Measurements from ENCODE around the gene TUBB4A. TPM values are rescaled to one million over a fixed set of nuclear protein-coding genes. Genes with fewer than 3 reads are reported as not detected.

TUBB4A gene
- total and polyA plus RNA-seq, 9 donors, result 0.88 to 47.1 (median 3.2) TPM; not detected in 2

DNA sequence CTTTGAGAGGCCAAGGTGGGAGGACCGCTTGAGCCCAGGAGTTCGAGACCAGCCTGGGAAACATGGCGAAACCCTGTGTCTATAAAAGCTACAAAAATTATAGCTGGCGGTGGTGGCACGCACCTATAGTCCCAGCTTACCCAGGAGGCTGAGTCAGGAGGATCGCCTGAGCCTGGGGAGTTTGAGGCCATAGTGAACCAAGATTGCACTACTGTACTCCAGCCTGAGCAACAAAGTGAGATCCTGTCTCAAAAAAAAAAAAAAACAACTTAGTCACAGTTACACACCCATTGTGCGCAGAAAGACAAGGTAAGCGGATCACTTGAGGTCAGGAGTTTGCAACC lies 19.8 kb downstream of the TUBB4A start:
- no peaks in the 10 kb centered on the region for H3K27me3 ChIP-seq
- H3K4me3 ChIP-seq, result no peak overlapping the region
- TF ChIP-seq, protein P1, sequence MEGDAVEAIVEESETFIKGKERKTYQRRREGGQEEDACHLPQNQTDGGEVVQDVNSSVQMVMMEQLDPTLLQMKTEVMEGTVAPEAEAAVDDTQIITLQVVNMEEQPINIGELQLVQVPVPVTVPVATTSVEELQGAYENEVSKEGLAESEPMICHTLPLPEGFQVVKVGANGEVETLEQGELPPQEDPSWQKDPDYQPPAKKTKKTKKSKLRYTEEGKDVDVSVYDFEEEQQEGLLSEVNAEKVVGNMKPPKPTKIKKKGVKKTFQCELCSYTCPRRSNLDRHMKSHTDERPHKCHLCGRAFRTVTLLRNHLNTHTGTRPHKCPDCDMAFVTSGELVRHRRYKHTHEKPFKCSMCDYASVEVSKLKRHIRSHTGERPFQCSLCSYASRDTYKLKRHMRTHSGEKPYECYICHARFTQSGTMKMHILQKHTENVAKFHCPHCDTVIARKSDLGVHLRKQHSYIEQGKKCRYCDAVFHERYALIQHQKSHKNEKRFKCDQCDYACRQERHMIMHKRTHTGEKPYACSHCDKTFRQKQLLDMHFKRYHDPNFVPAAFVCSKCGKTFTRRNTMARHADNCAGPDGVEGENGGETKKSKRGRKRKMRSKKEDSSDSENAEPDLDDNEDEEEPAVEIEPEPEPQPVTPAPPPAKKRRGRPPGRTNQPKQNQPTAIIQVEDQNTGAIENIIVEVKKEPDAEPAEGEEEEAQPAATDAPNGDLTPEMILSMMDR (IDR thresholded peaks at IDR 0.05), result no peak
- TF ChIP-seq EP300 (IDR thresholded peaks at IDR 0.05) (no peak), POLR2A (IDR thresholded peaks at IDR 0.05) (no peak)
- intact Hi-C loops (cut with DNase I), result no loop called here
- DNase-seq, result no peak
- H3K27ac ChIP-seq, result no peak overlapping the region
- no peaks in the 10 kb centered on the region for H3K9me3 ChIP-seq
- 92 to 98% (median 96%) methylated on average over 8 of the region's 8 CpGs for WGBS, 3 donors
- H3K4me1 ChIP-seq (ENCODE audit: insufficient read depth), result no peaks in the 10 kb centered on the region
- H3K36me3 ChIP-seq, result no peaks in the 10 kb centered on the region

DNA sequence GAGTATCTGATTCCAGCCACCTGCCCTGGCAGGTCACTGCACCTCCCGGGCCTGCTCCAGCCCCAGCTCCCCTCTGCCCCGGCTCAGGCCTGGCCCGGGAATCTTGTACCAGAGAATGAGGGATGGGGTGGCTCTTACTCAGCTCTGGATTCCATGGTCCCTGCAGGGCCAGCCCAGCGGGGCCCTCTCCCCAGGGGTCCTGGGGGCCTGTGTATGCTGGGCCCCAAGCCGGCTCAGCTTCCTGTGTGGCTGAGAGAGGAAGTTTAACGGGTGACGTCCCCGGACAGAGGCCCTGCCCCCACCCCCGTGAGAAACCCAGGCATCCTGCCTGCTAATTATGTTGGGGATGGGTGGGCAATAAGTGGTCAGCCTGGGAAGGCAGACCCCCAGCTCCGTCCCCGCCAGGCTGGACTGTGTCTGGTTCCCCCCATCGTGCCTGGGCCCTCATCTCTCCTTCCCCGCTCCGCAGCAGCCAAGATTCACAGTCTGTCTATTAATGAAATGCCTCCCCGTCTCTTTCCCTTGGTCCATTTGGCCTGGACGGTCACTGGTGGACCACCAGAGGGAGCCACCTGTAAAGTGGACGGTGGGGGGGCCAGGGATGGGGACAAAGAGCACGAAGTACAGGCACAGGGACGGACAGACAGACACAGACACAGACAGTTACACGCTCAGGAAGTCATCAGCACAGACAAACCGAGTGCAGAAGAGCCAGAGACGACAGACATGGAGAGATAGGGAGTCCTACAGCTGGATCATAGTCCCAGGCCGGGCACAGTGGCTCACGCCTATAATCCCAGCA lies 20.4 kb downstream of the TUBB4A start, which contains the start of gene DENND1C:
TSS of gene DENND1C (minus strand) at position 247 of the 802 bp plus-strand sequence. CDS start at position 155, 92 bp downstream.
- intact Hi-C loops (cut with DNase I), result no loop called here
- WGBS, 3 donors, result 39 to 47% (median 41%) methylated on average over 24 of the region's 24 CpGs
- DNase-seq, result no peak
- Histone ChIP-seq H3K4me3 (no peak within 1 kb of the TSS), H3K9me3 (no peaks in the 10 kb centered on the region), H3K27ac (no peak within 1 kb of the TSS), H3K36me3 (no peaks in the 10 kb centered on the region), H3K27me3 (no peaks in the 10 kb centered on the region), H3K4me1 (ENCODE audit: insufficient read depth) (no peaks in the 10 kb centered on the region)
- TF ChIP-seq, protein P1 (IDR thresholded peaks at IDR 0.05), result no peak
- TF ChIP-seq EP300 (IDR thresholded peaks at IDR 0.05), result no peak
- no peak for TF ChIP-seq POLR2A (IDR thresholded peaks at IDR 0.05)

DNA sequence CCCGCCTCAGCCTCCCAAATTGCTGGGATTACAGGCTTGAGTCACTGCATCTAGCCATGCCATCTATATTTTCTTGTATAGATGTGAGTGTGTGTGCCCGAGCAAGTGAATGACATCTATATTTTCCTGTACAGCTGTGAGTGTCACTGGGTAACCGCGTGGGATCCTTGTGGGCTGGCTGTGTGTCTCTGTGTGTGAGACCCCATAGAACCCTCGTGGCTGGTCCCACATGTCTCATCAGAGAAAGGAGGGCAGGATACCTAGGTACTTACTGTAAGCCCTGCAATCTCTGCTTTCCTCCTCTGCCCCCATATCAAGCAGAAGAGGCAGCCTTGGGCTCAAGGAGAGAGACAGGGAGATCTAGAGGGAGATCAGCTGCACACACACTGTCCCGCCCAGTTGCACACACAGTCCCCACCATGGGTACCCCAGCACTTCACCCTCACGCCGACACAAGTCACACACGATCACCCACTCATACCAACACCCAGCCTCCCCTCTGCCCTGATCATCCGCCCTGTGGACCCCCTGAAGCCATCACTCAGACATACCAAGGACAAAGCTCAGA lies 21.2 kb downstream of the TUBB4A start:
- WGBS, 3 donors, result 69 to 78% (median 73%) methylated on average over 10 of the region's 10 CpGs
- Histone ChIP-seq H3K27ac (no peak overlapping the region), H3K27me3 (no peaks in the 10 kb centered on the region), H3K4me1 (ENCODE audit: insufficient read depth) (peaks cover 2% of the 10 kb centered on the region), H3K9me3 (no peaks in the 10 kb centered on the region), H3K4me3 (no peak overlapping the region), H3K36me3 (no peaks in the 10 kb centered on the region)
- TF ChIP-seq, protein P1 (IDR thresholded peaks at IDR 0.05), result no peak
- TF ChIP-seq POLR2A (IDR thresholded peaks at IDR 0.05) (no peak), EP300 (IDR thresholded peaks at IDR 0.05) (no peak)
- DNase-seq, result no peak
- intact Hi-C loops (cut with DNase I), result no loop called here

DNA sequence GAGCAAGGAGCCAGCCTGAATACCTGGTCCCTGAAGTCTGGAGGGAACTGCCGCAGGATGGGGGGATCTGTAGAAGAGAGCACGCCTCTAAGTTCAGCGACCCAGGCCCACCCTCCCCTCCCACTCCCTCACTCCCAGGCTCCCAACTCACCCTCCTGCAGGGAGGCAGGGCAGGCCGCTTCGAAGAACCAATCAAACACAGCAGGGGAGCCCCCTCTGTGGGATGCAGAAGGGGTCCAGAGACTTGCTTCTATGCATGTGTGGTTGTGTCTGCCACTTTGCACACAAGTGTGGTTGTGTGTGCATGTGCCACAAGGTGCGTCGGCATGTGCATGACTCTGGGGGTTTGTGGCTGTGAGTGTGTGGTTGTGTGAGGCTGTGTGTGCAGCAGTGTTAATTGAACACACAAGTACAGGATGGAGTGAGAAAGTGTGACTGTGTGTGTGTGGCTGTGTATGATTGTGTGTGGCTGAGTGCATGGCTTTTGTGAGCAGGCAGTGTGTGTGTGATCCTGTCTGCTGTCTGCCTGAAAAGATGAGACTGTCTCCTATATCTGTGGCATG lies 22.2 kb downstream of the TUBB4A start:
- intact Hi-C loops (cut with DNase I), result no loop called here
- Histone ChIP-seq H3K27me3 (no peaks in the 10 kb centered on the region), H3K4me3 (no peak overlapping the region), H3K4me1 (ENCODE audit: insufficient read depth) (peaks cover 5% of the 10 kb centered on the region), H3K9me3 (no peaks in the 10 kb centered on the region), H3K36me3 (no peaks in the 10 kb centered on the region), H3K27ac (no peak overlapping the region)
- 48 to 57% (median 51%) methylated on average over 7 of the region's 7 CpGs for WGBS, 3 donors
- no peak for TF ChIP-seq EP300 (IDR thresholded peaks at IDR 0.05)
- no peak for TF ChIP-seq POLR2A (IDR thresholded peaks at IDR 0.05)
- TF ChIP-seq, protein P1 (IDR thresholded peaks at IDR 0.05), result no peak
- no peak for DNase-seq
